HL-60 (cell line): ENCODE results near the gene CCSER1.
"Not testable (repeated sequence)": the region's sequence is repeated elsewhere in the genome, so short reads cannot be mapped to it uniquely, and the experiment has no call there.

ENCODE experiments used
- DNase-seq, 2 experiments: peaks; one replicate each; pipeline ENCODE4 v3.0.0-alpha.2; 2010 to 2020; ENCODE audit warnings: low read depth in 1 of 2, low spot score in 1 of 2
- H3K27ac ChIP-seq: fragments of 250-450 bp; sonication (Bioruptor Pico); replicated peaks from 2 replicates; pipeline ENCODE4 v1.5.1; 2020; ENCODE audit warnings: mild to moderate bottlenecking, moderate library complexity
- H3K27me3 ChIP-seq: fragments of 250-450 bp; sonication (Bioruptor Pico); 2 replicates; pipeline ENCODE4 v1.5.1; 2021; ENCODE audit warnings: mild to moderate bottlenecking, moderate library complexity; ENCODE audit not compliant: insufficient read depth, poor library complexity, severe bottlenecking
- H3K4me3 ChIP-seq: replicated peaks from 2 replicates; pipeline ENCODE4 v1.5.1; 2011; ENCODE audit warnings: mild to moderate bottlenecking, control low read depth, low read length; ENCODE audit not compliant: insufficient read depth
- CTCF ChIP-seq: IDR thresholded peaks from one replicate; pipeline ENCODE4 v1.5.1; 2011; ENCODE audit warnings: low read length, control low read depth, inconsistent platforms; ENCODE audit not compliant: insufficient read depth
- GABPA ChIP-seq: IDR thresholded peaks from 2 replicates; pipeline ENCODE4 v1.6.1; 2012; ENCODE audit warnings: low read depth
- POLR2AphosphoS5 ChIP-seq: IDR thresholded peaks from 2 replicates; pipeline ENCODE4 v1.6.1; 2012; ENCODE audit warnings: low read depth
- REST ChIP-seq: IDR thresholded peaks from 2 replicates; pipeline ENCODE4 v1.6.1; 2012; ENCODE audit warnings: low read depth; ENCODE audit not compliant: insufficient replicate concordance
- SPI1 ChIP-seq: IDR thresholded peaks from 2 replicates; pipeline ENCODE4 v1.6.1; 2012; ENCODE audit warnings: low read depth, mild to moderate bottlenecking, borderline replicate concordance

The CCSER1 gene

GRCh38 chr4:90393215-90393614 lies 266.0 kb downstream of the CCSER1 start:
- DNase-seq, result no peak
- Histone ChIP-seq H3K27ac (no peak overlapping the region), H3K27me3 (no peaks in the 10 kb centered on the region), H3K4me3 (no peak overlapping the region)
- no peak for TF ChIP-seq POLR2AphosphoS5
- TF ChIP-seq REST, result no peak
- TF ChIP-seq SPI1, result no peak
- no peak for TF ChIP-seq GABPA
- TF ChIP-seq CTCF, result no peak

GRCh38 chr4:90403781-90404180 lies 276.6 kb downstream of the CCSER1 start:
- DNase-seq, result no peak
- TF ChIP-seq GABPA (no peak), CTCF (no peak), REST (no peak), POLR2AphosphoS5 (no peak), SPI1 (no peak)
- Histone ChIP-seq H3K27me3 (no peaks in the 10 kb centered on the region), H3K4me3 (no peak overlapping the region), H3K27ac (no peak overlapping the region)

GRCh38 chr4:90407897-90408296 lies 280.7 kb downstream of the CCSER1 start:
- H3K27ac ChIP-seq, DNase-seq, H3K4me3 ChIP-seq, H3K27me3 ChIP-seq: not testable (repeated sequence)

- DNase-seq, H3K27ac ChIP-seq, H3K27me3 ChIP-seq, H3K4me3 ChIP-seq: not testable (repeated sequence)
- TF ChIP-seq SPI1, result peak; percentile 95
Observed at GRCh38 chr4:90412786-90413185, 285.6 kb downstream of the CCSER1 start.

GRCh38 chr4:90415116-90415515 lies 287.9 kb downstream of the CCSER1 start:
- H3K27ac ChIP-seq, result no peak overlapping the region
- no peak overlapping the region for H3K4me3 ChIP-seq
- TF ChIP-seq REST, result no peak
- TF ChIP-seq CTCF, result no peak
- TF ChIP-seq POLR2AphosphoS5, result no peak
- no peak for TF ChIP-seq GABPA
- no peak for TF ChIP-seq SPI1
- H3K27me3 ChIP-seq, result no peaks in the 10 kb centered on the region
- no peak for DNase-seq
